ENCODE data around the gene CDH23.

The CDH23 gene

GRCh38 chr10:71690094-71690720 is 293.5 kb downstream of the CDH23 start:
- no peak for DNase-seq (ENCODE audit: low spot score)

GRCh38 chr10:71691405-71691804 is 294.7 kb downstream of the CDH23 start:
- DNase-seq (ENCODE audit: low spot score): no peak

GRCh38 chr10:71692598-71693306 is 296.0 kb downstream of the CDH23 start:
- no peak for DNase-seq (ENCODE audit: low spot score)

GRCh38 chr10:71693377-71693776 is 296.7 kb downstream of the CDH23 start:
- DNase-seq (ENCODE audit: low spot score): no peak

GRCh38 chr10:71694039-71694501 is 297.4 kb downstream of the CDH23 start:
- no peak for DNase-seq (ENCODE audit: low spot score)

GRCh38 chr10:71694567-71694968 is 297.8 kb downstream of the CDH23 start:
- DNase-seq (ENCODE audit: low spot score): peak; percentile 44

GRCh38 chr10:71695502-71696476 is 299.1 kb downstream of the CDH23 start:
- no peak for DNase-seq (ENCODE audit: low spot score)

GRCh38 chr10:71696628-71697326 is 300.1 kb downstream of the CDH23 start:
- peak; percentile 64 for DNase-seq (ENCODE audit: low spot score)

GRCh38 chr10:71697938-71698709 is 301.4 kb downstream of the CDH23 start:
- peak; percentile 66 for DNase-seq (ENCODE audit: low spot score)

- DNase-seq (ENCODE audit: low spot score): peak; percentile 17
Observed at GRCh38 chr10:71698737-71699136, 302.0 kb downstream of the CDH23 start.

- no peak for DNase-seq (ENCODE audit: low spot score)
Observed at GRCh38 chr10:71700731-71701368, 304.1 kb downstream of the CDH23 start.

- no peak for DNase-seq (ENCODE audit: low spot score)
Observed at GRCh38 chr10:71701496-71702132, 304.9 kb downstream of the CDH23 start.

- DNase-seq (ENCODE audit: low spot score): no peak
Observed at GRCh38 chr10:71703577-71703976, 306.9 kb downstream of the CDH23 start.

GRCh38 chr10:71704816-71705215 is 308.1 kb downstream of the CDH23 start:
- DNase-seq (ENCODE audit: low spot score): no peak

GRCh38 chr10:71705582-71705981 is 308.9 kb downstream of the CDH23 start:
- no peak for DNase-seq (ENCODE audit: low spot score)

- DNase-seq (ENCODE audit: low spot score): no peak
Observed at GRCh38 chr10:71706216-71707121, 309.7 kb downstream of the CDH23 start.

GRCh38 chr10:71707240-71707789 is 310.6 kb downstream of the CDH23 start:
- no peak for DNase-seq (ENCODE audit: low spot score)

GRCh38 chr10:71708301-71708703 is 311.6 kb downstream of the CDH23 start:
- peak; percentile 67 for DNase-seq (ENCODE audit: low spot score)

Data from CD4-positive, alpha-beta T cell treated with Interleukin-2 at 100 ng/mL for 4 hours (primary cell).